Measurements from ENCODE around the gene FSIP1. TPM values are rescaled to one million over a fixed set of nuclear protein-coding genes. Genes with fewer than 3 reads are reported as not detected.

FSIP1 gene
- total RNA-seq, 1 donor from 2014 or later = 14.7 TPM

GRCh38 chr15:39682366-39682765 is 100.3 kb downstream of the FSIP1 start:
- no peak for DNase-seq

GRCh38 chr15:39680868-39681267 is 101.8 kb downstream of the FSIP1 start:
- no peak for DNase-seq

GRCh38 chr15:39672666-39673065 is 110.0 kb downstream of the FSIP1 start:
- no peak for DNase-seq

GRCh38 chr15:39672184-39672583 is 110.5 kb downstream of the FSIP1 start:
- no peak for DNase-seq

- DNase-seq = no peak
Observed at GRCh38 chr15:39670687-39671086, 112.0 kb downstream of the FSIP1 start.

- DNase-seq = no peak
Observed at GRCh38 chr15:39669661-39670060, 113.0 kb downstream of the FSIP1 start.

- DNase-seq = no peak
Observed at GRCh38 chr15:39669241-39669640, 113.4 kb downstream of the FSIP1 start.

- no peak for DNase-seq
Observed at GRCh38 chr15:39668457-39668856, 114.2 kb downstream of the FSIP1 start.

- DNase-seq = no peak
Observed at GRCh38 chr15:39667382-39668127, 115.1 kb downstream of the FSIP1 start.

GRCh38 chr15:39666677-39667076 is 116.0 kb downstream of the FSIP1 start:
- DNase-seq = no peak

GRCh38 chr15:39665629-39666250 is 116.9 kb downstream of the FSIP1 start:
- DNase-seq = no peak

GRCh38 chr15:39663704-39664250 is 118.9 kb downstream of the FSIP1 start:
- DNase-seq = no peak

- DNase-seq = no peak
Observed at GRCh38 chr15:39661776-39662175, 120.9 kb downstream of the FSIP1 start.

GRCh38 chr15:39658740-39659139 is 123.9 kb downstream of the FSIP1 start:
- DNase-seq = no peak

- DNase-seq = no peak
Observed at GRCh38 chr15:39657668-39658067, 125.0 kb downstream of the FSIP1 start.

- no peak for DNase-seq
Observed at GRCh38 chr15:39657181-39657580, 125.5 kb downstream of the FSIP1 start.

GRCh38 chr15:39654304-39654703 is 128.3 kb downstream of the FSIP1 start:
- DNase-seq = no peak

GRCh38 chr15:39651881-39652280 is 130.8 kb downstream of the FSIP1 start:
- no peak for DNase-seq

GRCh38 chr15:39651295-39651694 is 131.3 kb downstream of the FSIP1 start:
- no peak for DNase-seq

- DNase-seq = no peak
Observed at GRCh38 chr15:39649757-39650156, 132.9 kb downstream of the FSIP1 start.

GRCh38 chr15:39646425-39646824 is 136.2 kb downstream of the FSIP1 start:
- DNase-seq = no peak

- DNase-seq = no peak
Observed at GRCh38 chr15:39645976-39646257, 136.7 kb downstream of the FSIP1 start.

GRCh38 chr15:39645138-39645975 is 137.3 kb downstream of the FSIP1 start:
- DNase-seq = no peak
